Testis (tissue), 3 donors: ENCODE data around the gene ATP2B2. TPM values are rescaled to one million over a fixed set of nuclear protein-coding genes. Genes with fewer than 3 reads are reported as not detected.

Experiments
- DNase-seq: peaks from one replicate; pipeline ENCODE4 v3.0.0-alpha.2; 2019
- H3K27ac ChIP-seq, 2 donors: fragments of 200-600 bp; sonication (generic); one replicate each; pipeline ENCODE4 v1.5.1; 2019
- H3K27me3 ChIP-seq: fragments of 200-600 bp; sonication (generic); one replicate; pipeline ENCODE4 v1.5.1; 2019
- H3K36me3 ChIP-seq: fragments of 200-600 bp; sonication (generic); one replicate; pipeline ENCODE4 v1.5.1; 2017; ENCODE audit warnings: low read depth; ENCODE audit errors: missing control alignments
- H3K4me1 ChIP-seq: fragments of 200-600 bp; sonication (generic); one replicate; pipeline ENCODE4 v1.5.1; 2019
- H3K4me3 ChIP-seq, 2 donors: fragments of 200-600 bp; sonication (generic); one replicate each; pipeline ENCODE4 v1.5.1; 2017 to 2019
- H3K9me3 ChIP-seq: fragments of 200-600 bp; sonication (generic); one replicate; pipeline ENCODE4 v1.5.1; 2017
- POLR2A ChIP-seq: fragments of 450-650 bp; IDR thresholded peaks from one replicate; pipeline ENCODE4 v1.6.1; 2017; ENCODE audit warnings: antibody characterized with exemption, mild to moderate bottlenecking, moderate library complexity
- WGBS, 2 donors: methylation state at CpG; one replicate each; pipeline ENCODE4 v1.1.5; 2018; 5-methylcytosine and 5-hydroxymethylcytosine counted together
- intact Hi-C: fragments of 100-400 bp; cut with DNase I; formaldehyde crosslinking; loops from one replicate; pipeline ENCODE4 v1.15.1; 2023; ENCODE audit warnings: low total_unique reads
- polyA plus RNA-seq: library from polyadenylated mRNA; stranded (reverse); fragments of 350-450 nt; fragmentation: Illumina TruSeq; extraction: RNeasy Lipid Tissue Mini Kit (QIAGEN cat#74804); gene quantifications from one replicate; pipeline ENCODE4 v1.2.3, GENCODE V29; 2014; ENCODE audit warnings: low read depth, low replicate concordance; ENCODE audit not compliant: insufficient read depth
- total RNA-seq, 2 donors: library from RNA; depleted of rRNA; stranded (reverse); fragments of >200 nt; gene quantifications; one replicate each; pipeline ENCODE4 v1.2.3, GENCODE V29; 2016
- TF ChIP-seq, protein P1 (sequence below), 3 experiments: fragments of 450-650 bp in 2 of 3; fragments of 200-600 bp in 1 of 3; sonication (generic) in 1 of 3; IDR thresholded peaks; one replicate each; pipeline ENCODE4 v1.5.1; 2016 to 2019; ENCODE audit warnings: antibody characterized with exemption in 3 of 3, mild to moderate bottlenecking in 2 of 3, moderate library complexity in 1 of 3

The ATP2B2 gene
- total and polyA plus RNA-seq, 3 donors from 2014 or later = 1.1 to 2.9 (median 1.8) TPM

DNA sequence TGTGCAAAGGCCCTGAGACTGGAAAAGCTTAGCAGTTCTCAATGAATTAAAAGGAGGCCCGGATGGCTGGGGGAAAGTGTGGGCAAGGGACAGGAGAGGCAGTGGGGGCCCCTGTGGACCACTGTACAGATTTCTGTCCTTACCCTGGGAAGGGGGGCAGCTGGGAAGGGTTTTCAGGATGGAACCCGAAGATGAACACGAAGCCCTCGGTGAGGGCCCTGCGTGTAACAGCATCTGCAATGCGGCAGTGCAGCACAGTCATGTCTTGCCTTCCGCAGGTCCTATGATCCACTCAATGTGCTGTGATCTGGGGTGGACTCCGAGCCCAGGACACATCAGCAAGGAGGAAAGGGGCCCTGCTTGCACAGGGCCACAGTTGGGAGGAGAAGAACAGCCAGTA, 7.9 kb upstream of the ATP2B2 start:
- WGBS, 2 donors = 91 to 93% methylated on average over 2 to 8 of the region's 8 CpGs
- no peaks in the 10 kb centered on the region for H3K4me1 ChIP-seq
- intact Hi-C loops = no loop called here
- H3K4me3 ChIP-seq = no peak overlapping the region
- no peak overlapping the region for H3K27ac ChIP-seq
- DNase-seq = no peak
- no peaks in the 10 kb centered on the region for H3K9me3 ChIP-seq
- no peaks in the 10 kb centered on the region for H3K27me3 ChIP-seq
- TF ChIP-seq, protein P1, sequence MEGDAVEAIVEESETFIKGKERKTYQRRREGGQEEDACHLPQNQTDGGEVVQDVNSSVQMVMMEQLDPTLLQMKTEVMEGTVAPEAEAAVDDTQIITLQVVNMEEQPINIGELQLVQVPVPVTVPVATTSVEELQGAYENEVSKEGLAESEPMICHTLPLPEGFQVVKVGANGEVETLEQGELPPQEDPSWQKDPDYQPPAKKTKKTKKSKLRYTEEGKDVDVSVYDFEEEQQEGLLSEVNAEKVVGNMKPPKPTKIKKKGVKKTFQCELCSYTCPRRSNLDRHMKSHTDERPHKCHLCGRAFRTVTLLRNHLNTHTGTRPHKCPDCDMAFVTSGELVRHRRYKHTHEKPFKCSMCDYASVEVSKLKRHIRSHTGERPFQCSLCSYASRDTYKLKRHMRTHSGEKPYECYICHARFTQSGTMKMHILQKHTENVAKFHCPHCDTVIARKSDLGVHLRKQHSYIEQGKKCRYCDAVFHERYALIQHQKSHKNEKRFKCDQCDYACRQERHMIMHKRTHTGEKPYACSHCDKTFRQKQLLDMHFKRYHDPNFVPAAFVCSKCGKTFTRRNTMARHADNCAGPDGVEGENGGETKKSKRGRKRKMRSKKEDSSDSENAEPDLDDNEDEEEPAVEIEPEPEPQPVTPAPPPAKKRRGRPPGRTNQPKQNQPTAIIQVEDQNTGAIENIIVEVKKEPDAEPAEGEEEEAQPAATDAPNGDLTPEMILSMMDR (IDR thresholded peaks at IDR 0.05) = no peak
- no peak for TF ChIP-seq POLR2A
- H3K36me3 ChIP-seq = no peaks in the 10 kb centered on the region

DNA sequence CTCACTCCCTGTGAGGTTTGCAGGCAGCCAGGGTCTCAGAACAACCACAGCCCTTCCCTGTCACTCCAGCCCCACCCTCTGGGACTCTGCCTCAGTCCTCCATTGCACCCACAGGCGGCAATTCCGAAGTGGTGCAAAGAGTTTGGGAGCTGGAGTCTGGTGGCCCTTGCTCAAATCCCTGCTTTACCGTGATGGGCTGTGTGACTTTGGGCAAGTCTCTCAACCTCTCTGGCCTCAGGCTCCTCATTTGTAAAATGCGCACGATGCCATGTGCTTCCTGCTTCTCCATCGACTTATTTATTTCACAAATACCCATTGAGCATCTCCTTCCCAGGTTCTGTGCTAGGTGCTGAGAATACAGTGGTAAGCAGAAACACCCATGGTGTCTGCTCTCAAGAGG, 7.3 kb upstream of the ATP2B2 start:
- TF ChIP-seq POLR2A = no peak
- TF ChIP-seq, protein P1 (IDR thresholded peaks at IDR 0.05) = no peak
- no peaks in the 10 kb centered on the region for H3K4me1 ChIP-seq
- H3K36me3 ChIP-seq = no peaks in the 10 kb centered on the region
- DNase-seq = no peak
- no peaks in the 10 kb centered on the region for H3K27me3 ChIP-seq
- 86 to 88% methylated on average over 6 of the region's 6 CpGs for WGBS, 2 donors
- no peaks in the 10 kb centered on the region for H3K9me3 ChIP-seq
- intact Hi-C loops = no loop called here
- no peak overlapping the region for H3K4me3 ChIP-seq
- H3K27ac ChIP-seq = no peak overlapping the region

DNA sequence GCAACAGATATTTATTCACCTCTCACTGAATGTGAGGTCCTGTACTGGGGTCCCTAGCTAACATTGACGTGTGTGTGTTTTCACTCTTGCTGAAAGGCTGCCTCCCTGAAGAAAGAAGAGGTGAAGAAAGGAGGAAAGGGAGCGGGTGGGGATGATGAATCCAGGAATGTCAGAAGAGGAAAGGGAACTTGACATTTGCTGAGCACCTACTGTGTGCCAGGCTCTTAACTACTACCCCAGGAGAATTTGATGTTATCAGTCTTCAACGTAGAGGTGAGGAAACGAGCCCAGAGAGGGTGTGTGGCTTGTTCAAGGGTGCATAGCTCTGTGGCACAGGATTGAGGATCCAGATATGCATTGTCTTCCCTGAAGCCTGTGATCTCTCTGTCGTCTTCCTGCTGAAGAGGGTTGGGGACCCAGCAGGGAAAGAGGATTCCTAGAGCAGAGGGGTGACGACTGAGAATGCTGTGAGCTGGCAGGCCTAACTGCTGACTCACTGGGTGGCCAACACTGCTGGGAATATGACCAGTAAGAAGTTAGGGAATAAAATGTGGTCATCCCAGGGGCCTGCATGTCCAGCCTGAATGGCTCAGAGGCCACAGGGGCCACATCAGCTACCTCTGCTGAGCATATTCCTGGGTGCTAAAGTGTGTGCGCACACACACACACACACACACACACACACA, 6.6 kb upstream of the ATP2B2 start:
- no peak for DNase-seq
- H3K4me3 ChIP-seq = no peak overlapping the region
- 77 to 78% methylated on average over 6 to 7 of the region's 7 CpGs for WGBS, 2 donors
- H3K9me3 ChIP-seq = no peaks in the 10 kb centered on the region
- TF ChIP-seq, protein P1 (IDR thresholded peaks at IDR 0.05) = no peak
- TF ChIP-seq POLR2A = no peak
- no peaks in the 10 kb centered on the region for H3K4me1 ChIP-seq
- no peaks in the 10 kb centered on the region for H3K27me3 ChIP-seq
- intact Hi-C loops = no loop called here
- H3K27ac ChIP-seq = no peak overlapping the region
- no peaks in the 10 kb centered on the region for H3K36me3 ChIP-seq

DNA sequence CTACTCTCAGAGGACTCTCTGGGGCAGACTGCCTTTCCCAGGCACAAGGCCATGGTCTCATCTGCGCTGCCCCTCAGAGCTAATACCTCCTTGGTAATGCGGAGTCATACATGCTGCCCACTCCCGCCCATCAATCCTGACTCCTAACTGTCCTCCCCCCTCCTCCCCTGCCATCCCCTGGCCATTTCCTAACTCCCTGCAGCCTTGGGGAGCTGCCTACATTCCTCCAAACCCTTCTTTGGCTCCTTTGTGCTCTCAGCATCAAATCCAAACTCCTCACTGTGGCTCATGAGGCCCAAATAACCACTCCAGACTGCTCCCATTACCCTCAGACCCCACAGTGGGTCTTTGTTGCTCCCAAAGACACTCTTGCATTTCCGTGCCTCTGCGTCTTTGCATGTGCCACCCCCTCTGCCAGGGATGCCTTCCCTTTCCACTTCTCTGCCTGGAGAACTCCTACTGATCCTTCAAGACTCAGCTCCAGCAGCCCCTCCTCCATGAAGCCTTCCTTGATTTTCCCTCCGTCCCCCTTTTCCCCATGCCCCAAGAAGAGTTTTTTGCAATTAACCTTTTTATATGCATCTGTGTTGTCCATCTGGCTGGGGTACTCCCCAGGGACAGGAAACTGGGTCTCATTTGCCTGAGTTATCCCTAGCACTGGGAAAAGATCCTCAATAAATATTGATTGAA, 5.5 kb upstream of the ATP2B2 start:
- no peaks in the 10 kb centered on the region for H3K27me3 ChIP-seq
- no peak for DNase-seq

More for the DNA sequence above, 5.5 kb upstream of the ATP2B2 start:
- TF ChIP-seq POLR2A = no peak
- TF ChIP-seq, protein P1 (IDR thresholded peaks at IDR 0.05) = no peak
- H3K27ac ChIP-seq = no peak overlapping the region
- H3K4me3 ChIP-seq = no peak overlapping the region
- WGBS, 2 donors = 70% methylated on average over 5 to 6 of the region's 6 CpGs
- no peaks in the 10 kb centered on the region for H3K36me3 ChIP-seq
- no peaks in the 10 kb centered on the region for H3K4me1 ChIP-seq
- H3K9me3 ChIP-seq = no peaks in the 10 kb centered on the region
- intact Hi-C loops = no loop called here
